HCT116 (cell line): ENCODE results near the gene ASPRV1. TPM values are rescaled to one million over a fixed set of nuclear protein-coding genes. Genes with fewer than 3 reads are reported as not detected.

Source experiments
- ATAC-seq: fragments of 200-7000 bp; cut with Tn5 transposase; 2 replicates; pipeline ENCODE4 v1.9.1; 2020; ENCODE audit warnings: mild to moderate bottlenecking, moderate library complexity
- BruUV-seq: library from RNA; stranded (reverse); fragments of 400-500 nt; replicated peaks from 2 replicates; lab custom pipeline; 2021; lab: Mats Ljungman, UMichigan
- CTCF ChIA-PET: fragments of 300-600 bp; sonication (Branson Sonifier 250); formaldehyde crosslinking; loops from one replicate; lab custom pipeline; 2021; ENCODE audit warnings: antibody characterized with exemption; lab: Charles Lee
- POLR2A ChIA-PET: fragments of 300-600, 350-600 bp; sonication (Branson Sonifier 250); formaldehyde crosslinking; loops from one replicate; lab custom pipeline; 2021; ENCODE audit warnings: antibody characterized with exemption; lab: Charles Lee
- RAD21 ChIA-PET, 2 experiments: fragments of 300-600 bp; sonication (Branson Sonifier 250); formaldehyde crosslinking; loops; one replicate each; lab custom pipeline; 2023; ENCODE audit warnings: low total read pairs in 2 of 2; ENCODE audit not compliant: uncharacterized antibody in 2 of 2, unreplicated experiment in 2 of 2, low non-redundant PET in 1 of 2; lab: Charles Lee
- DNase-seq: peaks from one replicate; pipeline ENCODE4 v3.0.0-alpha.2; 2010; ENCODE audit warnings: low read depth, low spot score
- H2AFZ ChIP-seq: fragments of 200-600 bp; shearing (Covaris generic), sonication (generic); 2 replicates; pipeline ENCODE4 v1.6.1; 2017; ENCODE audit warnings: low read depth, mixed run types, mixed read lengths, antibody characterized with exemption, low read length; ENCODE audit not compliant: poor library complexity, severe bottlenecking
- H3K27ac ChIP-seq: 2 replicates; pipeline ENCODE4 v1.5.1; 2012; ENCODE audit warnings: low read depth, low read length
- H3K27me3 ChIP-seq: fragments of 200-600 bp; sonication (generic); 2 replicates; pipeline ENCODE4 v1.6.1; 2016; ENCODE audit warnings: mixed run types, low read length, mixed read lengths; ENCODE audit not compliant: insufficient read depth
- H3K36me3 ChIP-seq, 2 experiments: fragments of 200-500 bp in 1 of 2; fragments of 200-600 bp in 1 of 2; sonication (Bioruptor generic) in 1 of 2; sonication (generic) in 1 of 2; 2 replicates each; pipeline versions ENCODE4 v1.5.1 to v1.6.1; 2014 to 2016; ENCODE audit warnings: low read length in 2 of 2, inconsistent platforms in 1 of 2, mixed read lengths in 1 of 2, mixed run types in 1 of 2; ENCODE audit not compliant: insufficient read depth in 2 of 2, control insufficient read depth in 1 of 2
- H3K4me1 ChIP-seq, 2 experiments: fragments of 200-600 bp in 1 of 2; sonication (generic) in 1 of 2; 2 replicates each; pipeline versions ENCODE4 v1.5.1 to v1.6.1; 2012 to 2017; ENCODE audit warnings: low read length in 2 of 2, inconsistent platforms in 1 of 2, mild to moderate bottlenecking in 1 of 2, mixed read lengths in 1 of 2, mixed run types in 1 of 2, moderate library complexity in 1 of 2; ENCODE audit not compliant: insufficient read depth in 2 of 2, control insufficient read depth in 1 of 2
- H3K4me2 ChIP-seq: fragments of 200-600 bp; sonication (generic); 2 replicates; pipeline ENCODE4 v1.6.1; 2017; ENCODE audit warnings: mixed run types, low read length, mixed read lengths
- H3K4me3 ChIP-seq, 2 experiments: fragments of 200-600 bp in 1 of 2; sonication (generic) in 1 of 2; replicated peaks in 1 of 2; 2 replicates each; pipeline ENCODE4 v1.5.1; 2011 to 2016; ENCODE audit warnings: low read length in 2 of 2, control low read depth in 1 of 2, low read depth in 1 of 2, mild to moderate bottlenecking in 1 of 2, mixed read lengths in 1 of 2, mixed run types in 1 of 2
- H3K79me2 ChIP-seq: fragments of 200-600 bp; sonication (generic); 2 replicates; pipeline ENCODE4 v1.6.1; 2017; ENCODE audit warnings: mild to moderate bottlenecking, mixed run types, low read length, moderate library complexity, mixed read lengths; ENCODE audit not compliant: insufficient read depth
- H3K9ac ChIP-seq: fragments of 200-600 bp; sonication (generic); 2 replicates; pipeline ENCODE4 v1.6.1; 2016; ENCODE audit warnings: low read length, mixed read lengths
- H3K9me2 ChIP-seq: fragments of 200-600 bp; sonication (generic), shearing (Covaris generic); 2 replicates; pipeline ENCODE4 v1.6.1; 2017; ENCODE audit warnings: mixed run types, mild to moderate bottlenecking, moderate library complexity; ENCODE audit not compliant: insufficient read depth
- H3K9me3 ChIP-seq, 2 experiments: fragments of 200-500 bp in 1 of 2; fragments of 200-600 bp in 1 of 2; sonication (Bioruptor generic) in 1 of 2; sonication (generic) in 1 of 2; 2 replicates each; pipeline ENCODE4 v1.6.1; 2014 to 2017; ENCODE audit warnings: low read length in 2 of 2, mixed read lengths in 2 of 2, inconsistent platforms in 1 of 2, low read depth in 1 of 2, mild to moderate bottlenecking in 1 of 2, mixed run types in 1 of 2, moderate library complexity in 1 of 2; ENCODE audit not compliant: control insufficient read depth in 1 of 2, insufficient read depth in 1 of 2
- H4K20me1 ChIP-seq: fragments of 200-600 bp; sonication (generic), shearing (Covaris generic); 2 replicates; pipeline ENCODE4 v1.6.1; 2017; ENCODE audit warnings: mixed run types, mild to moderate bottlenecking, moderate library complexity; ENCODE audit not compliant: insufficient read depth
- EGR1 ChIP-seq: IDR thresholded peaks from 2 replicates; pipeline ENCODE4 v1.6.1; 2012; ENCODE audit warnings: low read depth
- ELF1 ChIP-seq: IDR thresholded peaks from 2 replicates; pipeline ENCODE4 v1.6.1; 2012; ENCODE audit warnings: low read depth, borderline replicate concordance
- EZH2 ChIP-seq: fragments of 200-600 bp; sonication (generic); IDR thresholded peaks from 2 replicates; pipeline ENCODE4 v1.6.1; 2017; ENCODE audit warnings: antibody characterized with exemption, mixed run types
- EZH2phosphoT487 ChIP-seq: fragments of 200-600 bp; IDR thresholded peaks from 2 replicates; pipeline ENCODE4 v1.6.1; 2018; ENCODE audit warnings: antibody characterized with exemption, borderline replicate concordance
- FOSL1 ChIP-seq: IDR thresholded peaks from 2 replicates; pipeline ENCODE4 v1.6.1; 2012; ENCODE audit warnings: low read depth
- JUND ChIP-seq: IDR thresholded peaks from 2 replicates; pipeline ENCODE4 v1.6.1; 2012
- POLR2A ChIP-seq: IDR thresholded peaks from 2 replicates; pipeline ENCODE4 v1.7.0; 2011; ENCODE audit warnings: borderline replicate concordance; ENCODE audit not compliant: insufficient read depth, insufficient read length; ENCODE audit errors: extremely low read depth
- POLR2AphosphoS5 ChIP-seq: IDR thresholded peaks from 2 replicates; pipeline ENCODE4 v1.6.1; 2011; ENCODE audit warnings: mild to moderate bottlenecking, low read depth, low read length, moderate library complexity
- RAD21 ChIP-seq: IDR thresholded peaks from 2 replicates; pipeline ENCODE4 v1.6.1; 2012; ENCODE audit warnings: low read depth, mild to moderate bottlenecking
- SP1 ChIP-seq: IDR thresholded peaks from 2 replicates; pipeline ENCODE4 v1.6.1; 2012; ENCODE audit warnings: low read depth
- SRF ChIP-seq: IDR thresholded peaks from 2 replicates; pipeline ENCODE4 v1.6.1; 2012; ENCODE audit warnings: low read depth
- YY1 ChIP-seq: IDR thresholded peaks from 2 replicates; pipeline ENCODE4 v1.6.1; 2011; ENCODE audit warnings: low read length, low read depth, moderate library complexity, mild to moderate bottlenecking; ENCODE audit not compliant: insufficient replicate concordance; ENCODE audit errors: extremely low read depth
- ZFX ChIP-seq: fragments of 450-650 bp; IDR thresholded peaks from 2 replicates; pipeline ENCODE4 v1.6.1; 2017
- ZNF274 ChIP-seq: fragments of 200-500 bp; sonication (Bioruptor generic); IDR thresholded peaks from 2 replicates; pipeline ENCODE4 v1.6.1; 2014; ENCODE audit warnings: mild to moderate bottlenecking, low read depth, low read length, inconsistent platforms
- intact Hi-C: fragments of 100-400 bp; cut with micrococcal nuclease; formaldehyde crosslinking; loops from 2 replicates; pipeline ENCODE4 v1.10.0; 2022
- total RNA-seq: library from RNA; stranded (reverse); gene quantifications from one replicate; pipeline ENCODE4 v1.2.1, GENCODE V29; 2021; ENCODE audit not compliant: unreplicated experiment
- TF ChIP-seq, protein P1 (sequence below): IDR thresholded peaks from 2 replicates; pipeline ENCODE4 v1.6.1; 2012; ENCODE audit warnings: low read depth
- TF ChIP-seq, protein P2 (sequence below), 3 experiments: fragments of 200-600 bp in 1 of 3; sonication (generic) in 1 of 3; IDR thresholded peaks in 2 of 3; conservative IDR thresholded peaks in 1 of 3; 2 replicates each; pipeline ENCODE4 v1.5.1; 2012 to 2017; ENCODE audit warnings: low read depth in 2 of 3, low read length in 2 of 3, antibody characterized with exemption in 1 of 3, borderline replicate concordance in 1 of 3, control low read depth in 1 of 3, mild to moderate bottlenecking in 1 of 3, mixed read lengths in 1 of 3, mixed run types in 1 of 3, moderate library complexity in 1 of 3; ENCODE audit not compliant: insufficient read depth in 1 of 3
- TF ChIP-seq, protein P3 (sequence below): IDR thresholded peaks from 2 replicates; pipeline ENCODE4 v1.6.1; 2012
- TF ChIP-seq, protein P4 (sequence below): IDR thresholded peaks from 2 replicates; pipeline ENCODE4 v1.6.1; 2012

ASPRV1 gene
- total RNA-seq, 1 experiment from 2014 or later: 1.1 TPM

DNA sequence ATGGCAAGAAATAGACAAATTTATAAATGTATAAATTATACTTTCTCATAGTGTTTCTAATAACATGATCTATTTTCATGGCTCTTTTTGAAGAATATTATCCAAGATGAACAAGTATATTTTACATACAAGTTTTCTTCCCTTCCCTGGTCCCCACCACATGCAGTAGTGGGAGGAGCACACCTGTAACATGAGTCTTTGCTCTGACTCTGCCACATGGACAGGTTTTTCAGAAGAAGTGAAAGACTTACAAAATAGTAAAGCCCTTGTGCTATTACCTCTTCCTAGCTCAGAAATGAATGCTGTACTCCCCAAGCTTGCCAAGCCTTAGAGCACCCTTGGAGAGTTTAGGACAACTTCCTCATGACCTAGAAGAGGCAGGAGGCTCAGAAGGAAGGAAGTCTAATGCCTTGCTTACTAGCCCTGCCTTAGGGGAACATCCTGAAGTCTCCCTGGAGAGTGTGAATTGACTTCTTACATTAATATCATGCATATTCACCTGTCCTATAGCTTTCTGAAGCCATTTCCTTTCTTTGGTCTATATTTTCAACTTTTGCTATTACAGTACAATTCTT, 28.1 kb downstream of the ASPRV1 start (continued):
- TF ChIP-seq EZH2phosphoT487 (no peak), ELF1 (no peak), JUND (no peak)
- TF ChIP-seq, protein P1, sequence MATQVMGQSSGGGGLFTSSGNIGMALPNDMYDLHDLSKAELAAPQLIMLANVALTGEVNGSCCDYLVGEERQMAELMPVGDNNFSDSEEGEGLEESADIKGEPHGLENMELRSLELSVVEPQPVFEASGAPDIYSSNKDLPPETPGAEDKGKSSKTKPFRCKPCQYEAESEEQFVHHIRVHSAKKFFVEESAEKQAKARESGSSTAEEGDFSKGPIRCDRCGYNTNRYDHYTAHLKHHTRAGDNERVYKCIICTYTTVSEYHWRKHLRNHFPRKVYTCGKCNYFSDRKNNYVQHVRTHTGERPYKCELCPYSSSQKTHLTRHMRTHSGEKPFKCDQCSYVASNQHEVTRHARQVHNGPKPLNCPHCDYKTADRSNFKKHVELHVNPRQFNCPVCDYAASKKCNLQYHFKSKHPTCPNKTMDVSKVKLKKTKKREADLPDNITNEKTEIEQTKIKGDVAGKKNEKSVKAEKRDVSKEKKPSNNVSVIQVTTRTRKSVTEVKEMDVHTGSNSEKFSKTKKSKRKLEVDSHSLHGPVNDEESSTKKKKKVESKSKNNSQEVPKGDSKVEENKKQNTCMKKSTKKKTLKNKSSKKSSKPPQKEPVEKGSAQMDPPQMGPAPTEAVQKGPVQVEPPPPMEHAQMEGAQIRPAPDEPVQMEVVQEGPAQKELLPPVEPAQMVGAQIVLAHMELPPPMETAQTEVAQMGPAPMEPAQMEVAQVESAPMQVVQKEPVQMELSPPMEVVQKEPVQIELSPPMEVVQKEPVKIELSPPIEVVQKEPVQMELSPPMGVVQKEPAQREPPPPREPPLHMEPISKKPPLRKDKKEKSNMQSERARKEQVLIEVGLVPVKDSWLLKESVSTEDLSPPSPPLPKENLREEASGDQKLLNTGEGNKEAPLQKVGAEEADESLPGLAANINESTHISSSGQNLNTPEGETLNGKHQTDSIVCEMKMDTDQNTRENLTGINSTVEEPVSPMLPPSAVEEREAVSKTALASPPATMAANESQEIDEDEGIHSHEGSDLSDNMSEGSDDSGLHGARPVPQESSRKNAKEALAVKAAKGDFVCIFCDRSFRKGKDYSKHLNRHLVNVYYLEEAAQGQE: no peak

DNA sequence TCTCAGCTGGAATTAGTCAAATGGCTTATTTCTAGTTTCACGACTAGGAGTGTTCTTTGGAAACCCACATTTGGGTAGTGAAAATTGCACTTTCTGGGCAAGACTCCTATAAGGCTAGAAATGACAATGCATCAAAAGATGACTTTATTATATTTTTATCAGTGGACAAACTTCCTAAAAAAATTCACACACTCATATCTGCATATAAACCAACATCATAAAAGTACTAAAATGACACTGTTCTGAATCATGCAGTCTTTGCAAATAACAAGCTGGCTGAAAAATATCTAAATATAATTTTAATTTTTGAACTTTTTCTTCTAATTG, 28.9 kb downstream of the ASPRV1 start:
- DNase-seq (no peak), ATAC-seq (no peak)
- Histone ChIP-seq H3K36me3 (no peaks in the 10 kb centered on the region), H2AFZ (no peak overlapping the region), H3K9me3 (no peaks in the 10 kb centered on the region), H3K4me1 (peaks cover 0 to 9% of the 10 kb centered on the region in 2 experiments; a peak in 1 of 4 replicates), H3K9ac (no peak overlapping the region), H4K20me1 (no peaks in the 10 kb centered on the region), H3K27me3 (no peaks in the 10 kb centered on the region), H3K4me3 (no peak overlapping the region), H3K4me2 (no peak overlapping the region), H3K79me2 (no peaks in the 10 kb centered on the region), H3K27ac (no peak overlapping the region), H3K9me2 (no peaks in the 10 kb centered on the region)
- ChIA-PET CTCF (no interaction called here), POLR2A (no interaction called here), RAD21 (no interaction called here)
- intact Hi-C loops: no loop called here
- BruUV-seq: no TSS peak
- no peak for TF ChIP-seq EZH2
- TF ChIP-seq, protein P2, sequence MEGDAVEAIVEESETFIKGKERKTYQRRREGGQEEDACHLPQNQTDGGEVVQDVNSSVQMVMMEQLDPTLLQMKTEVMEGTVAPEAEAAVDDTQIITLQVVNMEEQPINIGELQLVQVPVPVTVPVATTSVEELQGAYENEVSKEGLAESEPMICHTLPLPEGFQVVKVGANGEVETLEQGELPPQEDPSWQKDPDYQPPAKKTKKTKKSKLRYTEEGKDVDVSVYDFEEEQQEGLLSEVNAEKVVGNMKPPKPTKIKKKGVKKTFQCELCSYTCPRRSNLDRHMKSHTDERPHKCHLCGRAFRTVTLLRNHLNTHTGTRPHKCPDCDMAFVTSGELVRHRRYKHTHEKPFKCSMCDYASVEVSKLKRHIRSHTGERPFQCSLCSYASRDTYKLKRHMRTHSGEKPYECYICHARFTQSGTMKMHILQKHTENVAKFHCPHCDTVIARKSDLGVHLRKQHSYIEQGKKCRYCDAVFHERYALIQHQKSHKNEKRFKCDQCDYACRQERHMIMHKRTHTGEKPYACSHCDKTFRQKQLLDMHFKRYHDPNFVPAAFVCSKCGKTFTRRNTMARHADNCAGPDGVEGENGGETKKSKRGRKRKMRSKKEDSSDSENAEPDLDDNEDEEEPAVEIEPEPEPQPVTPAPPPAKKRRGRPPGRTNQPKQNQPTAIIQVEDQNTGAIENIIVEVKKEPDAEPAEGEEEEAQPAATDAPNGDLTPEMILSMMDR (IDR thresholded peaks at IDR 0.05 in 2 of 3, conservative IDR thresholded peaks at IDR 0.05 in 1 of 3; ENCODE audit: borderline replicate concordance in 1 of 3, insufficient read depth in 1 of 3, low read depth in 2 of 3, low read length in 2 of 3): no peak
- no peak for TF ChIP-seq EGR1
- no peak for TF ChIP-seq RAD21
- TF ChIP-seq SP1: no peak
- TF ChIP-seq YY1: no peak
- no peak for TF ChIP-seq POLR2A
- TF ChIP-seq, protein P3, sequence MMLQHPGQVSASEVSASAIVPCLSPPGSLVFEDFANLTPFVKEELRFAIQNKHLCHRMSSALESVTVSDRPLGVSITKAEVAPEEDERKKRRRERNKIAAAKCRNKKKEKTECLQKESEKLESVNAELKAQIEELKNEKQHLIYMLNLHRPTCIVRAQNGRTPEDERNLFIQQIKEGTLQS: no peak
- TF ChIP-seq EZH2phosphoT487: no peak
- no peak for TF ChIP-seq SRF
- TF ChIP-seq FOSL1: no peak
- TF ChIP-seq POLR2AphosphoS5: no peak
- TF ChIP-seq ZNF274: no peak
- TF ChIP-seq ZFX: no peak
- TF ChIP-seq, protein P4, sequence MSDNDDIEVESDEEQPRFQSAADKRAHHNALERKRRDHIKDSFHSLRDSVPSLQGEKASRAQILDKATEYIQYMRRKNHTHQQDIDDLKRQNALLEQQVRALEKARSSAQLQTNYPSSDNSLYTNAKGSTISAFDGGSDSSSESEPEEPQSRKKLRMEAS: no peak
